Urothelium cell line (cell line): Measurements from ENCODE around the gene HAGH.

Experiments
- DNase-seq: peaks from one replicate; pipeline ENCODE4 v3.0.0; 2011; ENCODE audit warnings: low spot score, mixed read lengths
- FAIRE-seq: peaks from 2 replicates; lab custom pipeline; 2011; peaks lifted over from hg19 to GRCh38; lab: Jason Lieb, UNC

Gene HAGH

GRCh38 chr16:1788095-1788707, 38.4 kb downstream of the HAGH start:
- DNase-seq (no peak), FAIRE-seq (no peak)

DNA sequence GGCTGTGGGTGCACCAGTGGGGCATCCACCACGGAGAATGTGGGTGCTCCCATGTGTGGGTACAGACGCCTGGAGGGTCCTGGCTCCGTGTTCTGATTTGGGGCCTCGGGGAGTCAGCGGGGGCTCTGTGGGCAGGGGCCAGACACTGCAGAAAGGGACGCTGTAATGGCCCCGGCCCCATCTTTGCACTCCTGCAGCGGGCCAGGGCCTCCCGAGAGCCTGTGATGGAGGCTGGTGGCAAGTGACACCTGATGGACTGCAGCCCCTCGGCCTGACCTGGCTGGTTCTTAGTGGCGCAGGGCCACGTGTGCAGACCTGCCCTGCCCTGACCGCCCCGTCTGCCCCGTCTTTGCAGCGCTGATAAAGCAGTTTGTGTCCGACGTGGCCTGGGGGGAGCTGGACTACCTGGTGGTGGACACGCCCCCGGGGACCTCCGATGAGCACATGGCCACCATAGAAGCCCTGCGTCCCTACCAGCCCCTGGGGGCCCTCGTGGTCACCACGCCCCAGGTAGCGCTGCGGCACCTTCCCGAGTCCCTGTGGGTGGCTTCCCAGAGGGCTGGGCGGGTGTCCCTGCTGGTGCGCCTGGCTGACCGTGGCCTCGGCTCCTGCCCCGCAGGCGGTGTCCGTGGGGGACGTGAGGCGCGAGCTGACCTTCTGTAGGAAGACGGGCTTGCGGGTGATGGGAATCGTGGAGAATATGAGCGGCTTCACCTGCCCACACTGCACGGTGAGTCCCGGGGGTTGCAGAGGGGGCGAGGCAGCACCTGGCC, 39.1 kb downstream of the HAGH start:
- no peak for FAIRE-seq
- no peak for DNase-seq

DNA sequence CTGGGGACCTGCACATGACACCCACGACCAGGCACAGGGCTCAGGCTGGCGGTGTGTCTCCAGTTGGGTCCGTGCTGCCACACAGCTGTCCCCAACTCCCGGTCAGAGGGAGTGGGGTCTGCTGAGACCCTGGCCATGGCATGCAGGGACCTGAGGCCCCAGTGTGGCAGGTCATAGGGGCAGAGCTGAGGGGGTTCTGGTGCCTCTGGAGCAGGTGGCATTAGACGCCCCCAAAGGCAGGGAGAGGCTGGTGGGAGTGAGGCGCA, 39.6 kb downstream of the HAGH start:
- DNase-seq (no peak), FAIRE-seq (no peak)

DNA sequence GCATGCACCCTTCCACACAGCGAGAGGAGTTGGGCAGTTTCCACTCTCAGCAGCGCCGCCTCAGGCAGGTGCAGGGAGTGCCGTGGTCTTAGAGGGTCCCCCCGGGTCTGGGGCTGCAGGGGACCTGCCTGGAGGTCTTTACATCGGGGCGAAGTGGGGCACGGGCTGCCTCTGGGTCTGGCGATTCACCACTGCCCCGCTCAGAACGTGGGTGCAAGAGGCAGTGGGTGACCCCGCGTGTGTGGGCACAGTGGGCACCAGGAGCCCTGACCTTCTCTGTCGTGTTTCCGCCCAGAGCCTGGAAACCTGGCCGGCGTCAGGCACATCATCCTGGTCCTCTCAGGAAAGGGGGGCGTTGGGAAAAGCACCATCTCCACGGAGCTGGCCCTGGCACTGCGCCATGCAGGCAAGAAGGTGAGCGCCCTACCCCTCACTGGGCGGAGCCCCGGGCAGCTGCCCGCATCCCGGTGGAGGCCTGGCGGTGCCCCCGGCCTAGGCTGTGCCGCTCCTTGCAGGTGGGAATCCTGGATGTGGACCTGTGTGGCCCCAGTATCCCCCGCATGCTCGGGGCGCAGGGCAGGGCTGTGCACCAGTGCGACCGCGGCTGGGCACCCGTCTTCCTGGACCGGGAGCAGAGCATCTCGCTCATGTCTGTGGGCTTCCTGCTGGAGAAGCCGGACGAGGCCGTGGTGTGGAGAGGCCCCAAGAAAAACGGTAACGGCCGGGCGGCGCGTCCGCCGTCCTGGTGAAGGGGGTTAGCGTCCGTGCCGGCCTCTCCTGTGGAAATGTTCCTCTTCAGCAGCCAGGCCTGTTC, 40.2 kb downstream of the HAGH start:
- FAIRE-seq (no peak), DNase-seq (no peak)

- no peak for DNase-seq
- no peak for FAIRE-seq
Observed at GRCh38 chr16:1785846-1786170, 40.8 kb downstream of the HAGH start.

DNA sequence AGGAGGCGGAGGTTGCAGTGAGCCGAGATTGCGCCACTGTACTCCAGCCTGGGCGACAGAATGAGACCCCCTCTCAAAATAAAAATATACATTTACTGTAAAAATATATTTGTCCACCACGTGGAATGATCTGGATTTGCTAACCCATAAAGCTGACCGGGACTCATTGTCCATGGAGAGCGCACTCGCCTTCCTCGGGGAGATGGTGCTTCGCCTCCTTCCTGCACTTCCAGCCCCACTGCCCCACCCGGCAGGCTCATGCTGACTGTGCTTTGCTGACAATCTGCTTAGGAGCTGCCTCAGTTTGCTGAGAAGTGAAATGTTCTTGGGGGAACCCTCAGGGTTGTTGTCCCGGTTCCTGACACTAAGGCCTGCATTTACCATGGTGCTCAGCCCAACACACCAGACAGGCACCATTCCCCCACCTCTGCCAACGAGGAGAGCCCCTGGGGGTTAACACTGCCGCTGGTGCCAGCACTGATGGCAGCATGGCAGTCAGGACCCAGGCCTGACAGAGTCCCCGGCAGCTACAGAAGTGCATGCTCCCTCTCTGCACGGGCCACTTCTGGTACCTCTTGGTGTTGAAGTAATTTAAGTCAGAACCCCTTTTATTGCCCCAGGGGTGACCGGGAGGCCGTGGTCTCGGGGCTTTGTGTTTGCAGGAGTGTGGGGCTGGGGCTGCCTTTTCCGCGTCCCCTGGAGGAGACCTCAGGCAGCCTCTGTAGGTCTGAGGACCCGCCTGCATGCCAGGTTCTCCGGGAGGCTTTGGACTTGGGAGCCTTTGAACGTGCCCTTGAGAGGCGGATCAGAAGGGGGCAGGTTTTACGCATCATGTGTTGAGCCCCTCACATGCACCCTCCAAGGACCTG, 41.4 kb downstream of the HAGH start:
- FAIRE-seq (no peak), DNase-seq (no peak)

- FAIRE-seq (peak; percentile 98), DNase-seq (peak; percentile 99)
Observed at GRCh38 chr16:1782408-1783264, 44.0 kb downstream of the HAGH start, which contains the start of the genes NUBP2 and SPSB3. Gene NUBP2, plus strand, starts transcription at chr16:1782960. Its CDS starts 61 bp downstream, at chr16:1783021. Gene SPSB3, minus strand, starts transcription at chr16:1782571. Its CDS starts 1,088 bp downstream, at chr16:1781483.

DNA sequence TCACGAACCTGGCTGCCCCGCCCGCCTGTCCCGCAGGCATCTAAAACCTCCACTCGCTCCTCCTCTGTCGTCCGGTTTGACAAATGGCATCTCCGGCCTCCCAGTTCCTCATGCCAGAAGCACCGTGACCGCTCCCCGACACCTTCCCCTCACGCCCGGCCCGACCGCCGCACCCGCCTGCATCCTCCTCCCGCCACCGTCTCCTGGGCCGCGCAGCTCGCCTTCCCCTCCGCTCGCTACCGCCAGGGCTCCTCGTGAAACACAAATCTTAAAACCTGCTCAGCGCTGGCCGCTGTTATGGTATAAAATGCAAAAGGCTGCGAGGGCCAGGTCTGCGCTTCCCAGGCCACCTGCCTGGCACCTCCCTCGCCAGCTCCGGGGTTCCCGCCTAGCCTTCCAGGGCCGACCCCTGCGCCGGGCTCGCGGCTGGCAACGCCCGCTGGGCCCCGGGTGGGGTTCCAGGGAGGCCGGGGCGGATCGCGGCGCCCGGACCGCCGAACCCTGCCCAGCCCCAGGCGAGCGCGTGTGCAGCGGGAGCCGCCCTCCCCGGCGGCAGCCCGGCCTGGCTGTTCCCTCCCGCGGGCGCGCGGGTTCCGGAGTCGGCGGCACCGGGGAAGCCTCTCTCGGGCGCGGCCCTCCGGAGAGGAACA, 44.7 kb downstream of the HAGH start:
- DNase-seq: no peak
- no peak for FAIRE-seq

GRCh38 chr16:1781254-1781653, 45.4 kb downstream of the HAGH start:
- FAIRE-seq (peak; percentile 27), DNase-seq (no peak)

- FAIRE-seq (no peak), DNase-seq (no peak)
Observed at GRCh38 chr16:1780677-1781072, 46.0 kb downstream of the HAGH start.

DNA sequence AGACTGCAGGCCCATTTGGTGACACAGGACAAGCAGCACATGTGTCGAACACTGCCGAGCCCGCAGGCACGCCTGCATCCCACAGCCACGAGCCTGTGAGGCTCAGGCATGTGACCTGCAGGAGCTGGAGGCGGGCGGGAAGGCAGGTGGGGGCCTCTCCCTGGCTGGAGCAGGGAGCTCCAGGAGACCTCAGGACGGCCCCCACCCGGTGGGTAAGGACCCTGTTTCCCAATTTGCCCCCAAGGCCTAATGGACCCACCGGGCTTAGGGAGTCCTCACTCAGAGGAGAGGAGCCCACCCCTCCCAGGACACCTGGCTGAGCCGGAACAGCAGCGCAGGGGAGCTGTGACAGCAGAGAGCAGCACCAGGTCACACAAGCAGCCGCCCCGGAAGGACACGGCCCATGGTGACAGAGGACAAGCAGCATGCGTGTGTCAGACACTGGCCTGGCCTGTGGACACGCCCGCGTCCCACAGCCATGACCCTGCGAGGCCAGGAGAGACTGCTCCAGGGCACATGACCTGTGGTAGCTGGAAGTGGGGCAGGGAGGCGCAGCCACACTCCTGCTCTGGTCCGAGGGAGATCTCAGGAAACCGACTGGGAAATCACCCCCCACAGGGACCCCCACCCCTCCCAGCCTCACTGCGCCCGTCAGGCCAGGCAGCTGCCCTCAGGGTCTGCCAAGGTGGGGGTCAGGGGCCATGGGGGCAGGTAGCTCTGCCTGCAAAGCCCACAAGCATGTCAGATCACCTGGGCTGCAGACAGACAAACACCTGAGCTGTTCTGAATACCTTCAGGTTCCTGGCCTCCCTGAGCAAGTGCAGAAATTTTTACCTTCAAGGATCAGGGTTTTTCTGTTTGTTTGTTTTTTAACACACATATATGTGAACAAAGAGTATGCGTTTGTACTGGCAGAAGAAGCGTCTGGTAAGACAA, 46.6 kb downstream of the HAGH start:
- no peak for FAIRE-seq

DNA sequence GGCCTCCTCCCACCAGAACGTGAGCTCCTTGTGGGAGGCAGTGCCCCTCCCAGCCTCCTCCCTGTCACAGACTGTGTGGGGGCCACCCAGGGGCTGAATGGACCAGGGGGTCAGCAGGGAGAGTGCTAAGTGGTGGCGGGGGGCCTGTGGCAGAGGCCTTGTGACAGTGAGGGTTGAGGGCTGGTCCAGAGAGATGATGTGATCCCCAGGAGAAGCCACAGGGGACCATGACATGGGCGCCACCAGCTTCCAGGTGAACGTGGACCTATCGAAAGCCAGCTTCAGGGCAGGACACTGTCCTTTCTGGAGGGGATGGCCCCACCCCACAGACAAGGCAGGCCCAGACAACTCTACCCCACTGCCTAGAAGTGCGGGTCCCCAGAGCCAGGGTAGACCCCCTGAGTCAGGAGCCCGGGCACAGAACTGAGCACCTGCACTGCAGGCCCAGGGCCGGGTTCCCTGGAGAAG, 47.4 kb downstream of the HAGH start:
- FAIRE-seq (no peak), DNase-seq (no peak)

More for the DNA sequence above, 46.6 kb downstream of the HAGH start:
- DNase-seq: no peak

DNA sequence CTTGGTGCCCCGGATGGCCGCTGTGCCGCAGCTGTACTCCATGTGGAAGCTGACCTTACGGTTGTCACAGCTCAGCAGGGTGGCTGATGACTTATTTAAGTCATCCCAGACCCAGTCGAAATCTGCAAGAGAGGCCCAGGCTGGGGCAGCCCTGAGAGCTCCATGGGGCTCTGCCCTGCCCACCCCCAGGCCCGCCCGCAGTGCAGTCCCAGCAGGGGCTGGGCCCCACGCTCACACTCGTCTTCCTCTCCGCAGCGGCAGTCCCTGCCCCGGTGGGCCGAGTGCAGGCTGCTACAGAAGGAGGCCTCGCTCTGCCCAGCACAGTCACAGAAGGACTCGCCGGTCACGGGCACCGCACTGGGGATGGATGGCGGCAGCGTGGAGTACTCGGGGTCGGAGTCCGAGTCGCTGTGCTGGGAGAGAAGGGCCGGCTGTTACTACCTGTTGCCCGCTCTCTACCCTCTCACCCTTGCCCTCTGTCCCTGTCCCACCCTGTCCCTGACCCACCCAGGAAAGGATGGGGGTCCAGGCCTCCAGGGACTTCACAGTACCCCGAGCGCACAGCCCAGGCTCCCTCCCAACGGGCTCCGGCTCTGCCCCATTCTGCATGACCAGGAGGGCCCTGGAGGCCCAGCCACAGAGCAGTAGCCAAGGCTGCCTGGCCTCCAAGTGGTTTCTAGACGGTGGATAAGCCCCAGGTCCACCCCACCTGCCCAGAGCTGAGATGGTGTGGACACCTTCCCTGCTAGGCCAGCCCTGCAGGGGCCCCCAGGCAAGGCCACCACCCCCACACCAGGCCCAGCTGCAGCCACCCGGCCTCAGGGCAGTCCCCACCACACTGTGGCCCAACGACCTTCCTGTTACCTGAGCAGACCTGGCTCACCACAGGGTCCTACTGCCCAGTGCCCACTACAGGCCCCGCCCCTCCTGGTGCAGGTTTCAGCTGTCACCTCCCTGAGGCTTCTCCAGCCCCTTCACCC, 48.1 kb downstream of the HAGH start:
- no peak for DNase-seq
- FAIRE-seq: no peak

GRCh38 chr16:1777375-1778199, 49.0 kb downstream of the HAGH start:
- FAIRE-seq (no peak), DNase-seq (no peak)

GRCh38 chr16:1776991-1777374, 49.6 kb downstream of the HAGH start:
- no peak for FAIRE-seq
- no peak for DNase-seq

DNA sequence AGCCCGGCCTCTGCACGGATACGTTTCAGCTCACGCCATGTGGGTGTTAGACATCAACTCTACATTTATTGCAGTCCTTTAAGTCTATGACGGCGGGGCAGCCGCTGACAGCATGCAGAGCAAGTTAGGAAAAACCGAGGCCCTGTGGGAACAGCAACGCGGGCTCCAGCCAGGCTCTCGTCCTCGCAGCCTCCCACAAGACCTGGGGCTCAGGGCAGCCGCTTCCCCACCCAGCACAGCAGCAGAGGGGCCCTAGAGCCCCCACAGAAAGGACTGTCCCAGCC, 50.0 kb downstream of the HAGH start:
- FAIRE-seq: no peak
- DNase-seq: no peak
